ENCODE measurements around the gene CTAG1A.
"Not testable (repeated sequence)": the region's sequence is repeated elsewhere in the genome, so short reads cannot be mapped to it uniquely, and the experiment has no call there.

Gene CTAG1A

DNA sequence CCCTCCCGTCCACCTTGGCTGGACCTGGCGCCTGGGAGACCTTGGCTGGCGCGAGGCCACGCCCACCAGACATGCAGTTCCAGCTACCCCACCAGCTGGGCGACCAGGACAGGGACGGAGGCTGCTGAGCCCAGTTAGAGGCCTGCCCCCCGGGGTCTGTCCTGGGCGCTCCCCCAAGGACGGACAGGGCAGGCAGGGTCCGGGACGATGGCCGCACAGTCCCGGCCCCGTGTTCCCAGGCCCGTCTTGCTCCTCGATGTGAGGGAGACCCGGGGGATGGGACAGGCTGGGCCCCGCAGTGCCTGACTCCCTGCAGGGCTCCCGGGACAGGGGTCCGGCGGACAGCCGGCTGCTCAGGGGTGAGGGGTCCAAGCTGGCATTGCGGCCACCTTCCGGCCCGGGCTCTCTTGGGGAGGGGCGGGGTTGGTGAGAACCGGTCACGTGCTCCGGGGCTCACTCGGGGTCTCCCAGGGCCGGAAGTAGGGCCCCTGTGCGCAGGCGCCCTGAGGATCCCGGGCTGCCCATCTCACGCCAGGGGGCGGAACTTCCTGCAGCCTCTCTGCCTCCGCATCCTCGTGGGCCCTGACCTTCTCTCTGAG, at the start of gene CTAG1A:
TSS of gene CTAG1A (plus strand) at position 549 of the 599 bp plus-strand sequence. CDS start 74 bp downstream, outside the sequence.
- DNase-seq (ENCODE audit: low read depth) = not testable (repeated sequence)

DNA sequence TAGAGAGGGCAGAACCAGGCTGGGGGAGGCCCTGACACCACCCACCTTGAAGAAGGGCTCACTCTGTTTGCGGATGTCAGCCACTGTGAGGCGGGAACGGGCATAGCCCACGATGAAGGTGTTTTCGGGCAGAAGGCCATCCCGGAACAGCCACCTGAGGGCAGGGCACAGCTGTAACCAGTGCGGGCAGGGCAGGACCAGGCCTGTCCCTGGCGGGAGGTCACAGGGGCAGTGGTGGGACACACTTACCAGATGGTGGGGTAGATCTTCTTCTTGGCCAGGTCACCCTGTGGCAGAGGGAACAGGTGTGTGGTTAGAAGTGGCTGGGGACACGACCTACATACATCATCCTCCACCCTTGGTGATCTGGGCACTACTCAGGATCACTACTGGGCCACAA, 49.0 kb upstream of the CTAG1A start:
- DNase-seq (ENCODE audit: low read depth) = no peak

DNA sequence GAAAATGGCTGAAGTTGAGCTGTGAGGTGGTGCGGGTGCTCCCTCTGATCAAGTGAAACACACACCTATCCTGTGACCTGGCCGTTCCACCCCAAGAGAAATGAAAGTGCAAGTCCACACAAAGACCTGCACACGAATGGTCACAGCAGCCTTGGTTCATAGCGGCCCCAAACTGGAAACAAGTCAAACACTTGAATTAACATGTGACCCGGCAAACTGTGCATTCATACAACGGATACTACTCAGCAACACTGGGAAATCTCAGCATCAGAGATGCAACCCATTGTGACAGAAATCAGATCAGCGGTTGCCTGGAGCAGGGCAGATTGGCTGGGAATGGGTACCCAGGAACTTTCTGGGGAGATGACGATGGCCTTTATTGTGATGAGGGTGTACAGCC, 45.9 kb upstream of the CTAG1A start:
- no peak for DNase-seq (ENCODE audit: low read depth)

DNA sequence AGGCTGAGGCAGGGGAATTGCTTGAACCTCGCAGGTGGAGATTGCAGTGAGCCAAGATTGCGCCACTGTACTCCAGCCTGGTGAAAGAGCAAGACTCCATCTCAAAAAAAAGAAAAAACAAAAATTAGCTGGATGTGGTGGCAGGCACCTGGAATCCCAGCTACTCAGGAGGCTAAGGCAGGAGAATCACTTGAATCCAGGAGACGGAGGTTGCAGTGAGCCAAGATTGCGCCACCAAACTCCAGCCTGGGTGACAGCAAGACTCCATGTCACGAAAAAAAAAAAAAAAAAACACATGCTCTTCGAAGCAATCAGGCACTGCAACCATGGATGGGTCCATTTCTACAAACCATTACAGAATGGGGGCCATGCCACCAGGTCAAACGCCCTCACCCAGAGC, 44.6 kb upstream of the CTAG1A start:
- DNase-seq (ENCODE audit: low read depth) = not testable (repeated sequence)

- no peak for DNase-seq (ENCODE audit: low read depth)
These were observed 43.9 kb upstream of the CTAG1A start for GRCh38 chrX:154540897-154541535.

- DNase-seq (ENCODE audit: low read depth) = no peak
These were observed 43.4 kb upstream of the CTAG1A start for GRCh38 chrX:154541589-154541895.

- peak; percentile 49 for DNase-seq (ENCODE audit: low read depth)
These were observed 42.8 kb upstream of the CTAG1A start for GRCh38 chrX:154541896-154542722.

DNA sequence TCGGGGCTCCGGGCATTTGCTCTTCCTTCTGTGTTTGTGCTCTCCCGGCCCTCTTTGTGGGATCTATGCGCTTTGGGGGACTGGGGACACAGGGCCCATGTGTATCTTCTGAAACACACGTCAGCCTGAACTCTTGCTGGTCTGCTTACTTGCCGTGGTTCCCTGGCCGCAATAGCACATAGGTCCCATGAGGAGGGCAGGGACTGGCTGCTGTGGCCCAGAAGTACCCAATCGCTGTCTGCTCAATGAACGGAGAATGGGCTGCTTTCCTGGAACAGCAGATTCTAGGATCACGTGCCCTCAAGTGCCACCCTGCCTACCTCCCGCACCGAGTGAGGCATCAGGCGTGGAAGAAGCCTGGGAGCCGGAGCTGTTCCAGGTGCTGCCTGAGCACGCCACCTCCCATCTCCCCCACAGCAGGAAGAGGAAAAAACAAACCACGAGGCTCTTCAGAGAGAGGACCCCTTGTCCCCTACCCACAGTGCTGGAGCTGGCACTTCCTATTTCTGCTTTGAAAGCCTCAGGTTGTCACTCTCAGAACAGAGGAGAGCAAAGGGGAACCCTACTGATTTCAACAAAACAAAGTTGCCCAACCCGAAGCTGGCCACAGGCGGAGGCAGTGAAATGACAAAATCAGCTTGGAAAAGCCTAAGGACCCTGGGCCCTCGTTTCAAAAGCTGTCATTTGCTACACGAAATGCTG, 42.1 kb upstream of the CTAG1A start:
- DNase-seq (ENCODE audit: low read depth) = no peak

DNA sequence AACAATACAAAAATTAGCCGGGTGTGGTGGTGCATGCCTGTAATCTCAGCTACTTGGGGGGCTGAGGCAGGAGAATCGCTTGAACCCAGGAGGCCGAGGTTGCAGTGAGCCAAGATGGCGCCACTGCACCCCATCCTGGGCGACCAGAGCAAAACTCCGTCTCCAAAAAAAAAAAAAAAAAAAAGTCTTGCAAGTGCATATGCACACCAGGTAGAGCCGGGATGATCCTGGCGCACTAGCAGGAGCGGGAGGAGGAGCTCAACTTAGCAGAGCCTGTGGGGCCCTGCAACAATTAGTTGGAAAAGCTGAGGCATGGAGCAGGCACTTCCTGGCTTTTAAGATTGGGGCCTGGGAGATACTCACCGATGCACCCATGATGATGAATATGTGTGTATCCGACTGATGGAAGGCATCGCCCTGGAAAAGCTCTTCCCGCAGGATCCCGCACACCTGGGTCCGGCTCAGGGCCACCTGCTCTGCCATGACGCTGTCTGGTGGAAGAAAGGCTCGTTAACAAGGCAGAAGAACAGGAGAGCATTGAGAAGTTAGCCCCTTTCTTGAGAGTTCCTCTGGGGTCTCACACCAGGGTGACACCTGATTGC, 39.2 kb upstream of the CTAG1A start:
- DNase-seq (ENCODE audit: low read depth) = no peak

DNA sequence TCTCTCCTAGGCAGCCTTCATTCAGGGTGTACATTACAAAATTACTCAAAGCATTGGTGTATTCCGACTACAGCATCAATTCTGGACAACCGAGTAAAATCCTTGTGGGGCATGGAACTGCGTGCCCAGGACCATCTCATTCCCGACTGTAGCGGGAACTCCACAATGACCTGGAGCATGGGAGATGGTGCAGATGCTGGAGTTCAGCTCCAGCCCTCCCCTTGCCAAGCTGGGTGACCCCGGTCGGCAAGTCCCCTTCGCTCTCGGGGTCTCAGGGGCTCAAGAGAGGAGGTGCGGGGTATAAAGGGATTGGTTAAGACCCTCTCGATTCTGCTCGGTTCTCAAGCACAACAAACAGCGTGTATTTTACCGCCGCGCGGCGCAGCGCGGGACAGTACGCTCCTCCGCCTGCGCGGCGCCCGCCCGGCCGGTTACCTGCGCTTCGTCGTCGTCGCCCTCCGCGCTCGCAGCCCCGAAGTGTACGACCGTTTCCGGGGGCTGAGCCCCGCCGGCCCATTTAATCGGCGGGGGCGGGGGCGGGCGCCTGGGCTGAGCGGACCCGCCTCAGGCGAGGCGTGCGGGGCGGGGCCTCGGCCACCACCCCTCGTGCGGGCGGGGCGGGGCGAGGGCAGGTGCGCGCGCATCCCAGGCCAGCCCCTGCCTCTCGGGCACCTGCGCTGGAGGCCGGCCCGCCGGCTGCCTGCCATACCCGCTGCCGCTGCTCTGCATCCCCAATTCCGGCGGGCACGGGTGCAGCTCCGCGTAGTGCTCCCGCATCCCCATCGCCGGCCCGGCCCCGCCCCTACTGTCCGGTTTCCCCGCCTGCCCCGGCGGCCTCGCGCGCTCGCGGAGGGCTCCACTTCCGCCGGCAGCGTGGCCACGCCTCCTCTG, 38.3 kb upstream of the CTAG1A start, which contains the start of gene G6PD:
TSS of gene G6PD (minus strand) at position 493 of the 891 bp plus-strand sequence. CDS start 691 bp downstream, outside the sequence.
- peak; percentile 70 for DNase-seq (ENCODE audit: low read depth)

- DNase-seq (ENCODE audit: low read depth) = peak; percentile 79
These were observed 37.5 kb upstream of the CTAG1A start, which contains the start of gene IKBKG for GRCh38 chrX:154547245-154548027. Gene IKBKG (plus strand): TSS chrX:154547620. CDS start chrX:154552003, 4,383 bp downstream.

DNA sequence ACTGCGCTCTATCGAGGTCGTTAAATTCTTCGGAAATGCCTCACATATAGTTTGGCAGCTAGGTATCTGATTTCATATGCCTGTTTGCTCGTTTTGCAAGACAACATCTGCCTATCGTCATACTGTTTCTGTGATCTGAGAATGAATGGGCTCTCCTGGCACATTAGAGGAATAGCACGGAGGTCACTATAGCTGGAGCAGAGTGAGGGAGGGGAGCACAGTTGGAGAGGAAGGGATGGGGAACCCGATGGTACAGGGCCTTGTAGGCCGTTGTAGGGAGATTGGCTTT, 37.0 kb upstream of the CTAG1A start:
- no peak for DNase-seq (ENCODE audit: low read depth)

GRCh38 chrX:154549766-154550165, 35.2 kb upstream of the CTAG1A start:
- no peak for DNase-seq (ENCODE audit: low read depth)

DNA sequence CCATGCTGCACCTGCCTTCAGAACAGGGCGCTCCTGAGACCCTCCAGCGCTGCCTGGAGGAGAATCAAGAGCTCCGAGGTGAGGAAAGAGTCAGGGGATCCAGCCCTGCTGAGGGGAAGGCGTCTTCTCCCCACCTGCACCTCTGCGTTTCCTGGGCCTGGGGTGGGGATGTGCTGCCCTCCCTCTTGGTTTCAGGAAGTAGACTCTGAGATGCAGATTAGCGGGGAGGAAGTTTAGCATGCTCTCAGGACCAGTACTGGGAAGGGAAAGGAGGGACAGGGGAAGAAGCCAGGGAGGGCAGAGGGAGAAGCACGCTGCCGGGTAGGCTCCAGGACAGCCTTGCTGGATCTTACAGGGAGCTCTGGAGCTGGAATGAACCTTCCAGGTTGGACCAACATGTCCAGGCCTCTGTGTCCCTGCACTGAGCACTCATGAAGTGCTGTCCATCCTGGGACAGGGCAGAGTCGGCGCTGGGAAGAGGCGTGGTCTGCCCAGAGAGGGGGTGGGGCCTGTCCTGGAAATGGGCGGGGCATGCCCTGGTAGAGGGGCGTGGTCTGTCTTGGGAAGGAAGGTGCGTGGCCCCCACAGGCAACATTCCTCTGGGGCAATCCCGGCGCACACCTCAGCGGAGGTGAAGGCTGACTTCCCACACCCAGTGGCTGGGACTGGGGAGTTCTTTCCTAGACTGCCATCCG, 32.7 kb upstream of the CTAG1A start:
- not testable (repeated sequence) for DNase-seq (ENCODE audit: low read depth)

- not testable (repeated sequence) for DNase-seq (ENCODE audit: low read depth)
These were observed 26.8 kb upstream of the CTAG1A start for GRCh38 chrX:154558060-154558690.

DNA sequence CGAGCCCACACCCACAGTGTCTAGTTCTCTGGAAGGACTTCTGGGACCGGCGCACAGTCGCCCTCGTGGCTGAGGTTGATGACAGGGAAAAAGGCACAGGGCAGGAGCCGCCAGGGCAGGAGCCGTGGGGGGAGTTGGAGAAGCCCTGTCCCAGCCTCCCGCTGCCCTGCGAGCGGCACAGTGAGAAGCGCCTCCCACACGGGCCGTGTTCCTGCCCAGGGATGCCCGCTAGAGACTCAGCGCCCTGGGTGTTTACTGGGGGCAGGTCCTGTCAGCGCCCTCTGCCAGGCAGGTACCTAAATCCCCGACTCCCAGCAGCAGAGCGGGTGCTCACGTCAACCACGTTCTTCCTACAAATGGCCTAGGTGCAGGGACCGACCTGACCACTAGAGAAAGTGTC, 26.0 kb upstream of the CTAG1A start:
- not testable (repeated sequence) for DNase-seq (ENCODE audit: low read depth)

- not testable (repeated sequence) for DNase-seq (ENCODE audit: low read depth)
These were observed 24.6 kb upstream of the CTAG1A start for GRCh38 chrX:154560326-154560725.

GRCh38 chrX:154562295-154562694, 22.6 kb upstream of the CTAG1A start:
- not testable (repeated sequence) for DNase-seq (ENCODE audit: low read depth)

- DNase-seq (ENCODE audit: low read depth) = not testable (repeated sequence)
These were observed 14.6 kb upstream of the CTAG1A start for GRCh38 chrX:154570361-154570760.

Data from stimulated activated CD4-positive, alpha-beta T cell treated with anti-CD3 and anti-CD28 coated beads, Interleukin-2, amount 100 ng/mL, for 4 hours (primary cell).